ENCODE measurements around the gene TIMM21. TPM values are rescaled to one million over a fixed set of nuclear protein-coding genes. Genes with fewer than 3 reads are reported as not detected.

TIMM21 gene
- total RNA-seq, 1 experiment from 2014 or later = 46.0 TPM

GRCh38 chr18:74132201-74132600, 16.1 kb upstream of the TIMM21 start:
- H3K4me2 ChIP-seq (ENCODE audit: insufficient read depth, insufficient read length, low read length) = no peak overlapping the region
- no peak for DNase-seq
- no peak overlapping the region for H2AK5ac ChIP-seq (ENCODE audit: insufficient read length, low read length)
- H3K23me2 ChIP-seq (ENCODE audit: insufficient read length, low read depth, low read length, poor library complexity, severe bottlenecking) = no peaks in the 10 kb centered on the region
- no peak overlapping the region for H2BK20ac ChIP-seq (ENCODE audit: low read depth, low read length, poor library complexity, severe bottlenecking)
- H3K4me1 Mint-ChIP-seq = peaks cover 9 to 13% of the 10 kb centered on the region in 2 experiments
- no peak overlapping the region for H4K5ac ChIP-seq (ENCODE audit: insufficient read length, low read depth, low read length)
- no peak for TF ChIP-seq CTCF (conservative IDR thresholded peaks at IDR 0.05)
- H3K23ac ChIP-seq (ENCODE audit: insufficient read length, low read depth, low read length) = no peak overlapping the region
- H3K56ac ChIP-seq (ENCODE audit: insufficient read length, low read depth, low read length) = no peak overlapping the region
- H2BK12ac ChIP-seq (ENCODE audit: insufficient read length, low read depth, low read length) = no peak overlapping the region
- WGBS (ENCODE audit: extremely low coverage, insufficient read length, low lambda C conversion rate) = no CpG with 5 or more reads among the region's 3 CpGs
- no peak overlapping the region for H2AFZ ChIP-seq (ENCODE audit: low read length)
- no peak overlapping the region for H3T11ph ChIP-seq (ENCODE audit: low read length)
- H3K14ac ChIP-seq (ENCODE audit: insufficient read depth, low read length) = no peak overlapping the region
- H3K9me3 ChIP-seq (ENCODE audit: control insufficient read depth, low read depth, low read length) = no peaks in the 10 kb centered on the region
- no peaks in the 10 kb centered on the region for H3K79me1 ChIP-seq (ENCODE audit: insufficient read depth, low read depth, low read length, poor library complexity, severe bottlenecking)
- H3K27ac Mint-ChIP-seq = no peak overlapping the region
- H4K91ac ChIP-seq (ENCODE audit: insufficient read length, low read depth, low read length) = no peak overlapping the region
- H3K36me3 Mint-ChIP-seq (ENCODE audit: insufficient read depth in 1 of 3, low read depth in 3 of 3) = no peaks in the 10 kb centered on the region
- H3K27ac ChIP-seq (ENCODE audit: insufficient read length, low read depth, low read length) = no peak overlapping the region
- H2BK120ac ChIP-seq (ENCODE audit: low read depth, low read length, poor library complexity, severe bottlenecking) = no peak overlapping the region
- H4K20me1 ChIP-seq (ENCODE audit: control insufficient read depth, insufficient read depth, insufficient read length) = no peaks in the 10 kb centered on the region
- H2BK15ac ChIP-seq (ENCODE audit: low read depth, low read length) = no peak overlapping the region
- H3K27me3 Mint-ChIP-seq (ENCODE audit: low read depth) = no peaks in the 10 kb centered on the region
- H3K4me3 Mint-ChIP-seq = no peak overlapping the region
- no peaks in the 10 kb centered on the region for H3K27me3 ChIP-seq (ENCODE audit: insufficient read depth, low read length)
- no peak overlapping the region for H3K18ac ChIP-seq (ENCODE audit: insufficient read length, low read depth, low read length)
- H3K79me2 ChIP-seq (ENCODE audit: insufficient read depth, low read length) = no peaks in the 10 kb centered on the region
- H3K4ac ChIP-seq (ENCODE audit: low read depth, low read length) = no peak overlapping the region
- H3K9ac ChIP-seq (ENCODE audit: extremely low read depth, insufficient read length, low read length) = no peak overlapping the region
- no peak overlapping the region for H2BK5ac ChIP-seq (ENCODE audit: insufficient read length, low read length)
- no peak overlapping the region for H4K8ac ChIP-seq (replicated peaks; ENCODE audit: insufficient read length, low read depth, low read length)
- no peaks in the 10 kb centered on the region for H3K9me3 Mint-ChIP-seq
- H3K4me1 ChIP-seq (ENCODE audit: insufficient read depth, low read length) = no peaks in the 10 kb centered on the region
